MG63 (cell line): ENCODE data around the gene SPRY4. TPM values are rescaled to one million over a fixed set of nuclear protein-coding genes. Genes with fewer than 3 reads are reported as not detected.
"Not testable (repeated sequence)": the region's sequence is repeated elsewhere in the genome, so short reads cannot be mapped to it uniquely, and the experiment has no call there.

Experiments
- DNase-seq: peaks from one replicate; pipeline ENCODE4 v3.0.0-alpha.2; 2020
- H3K27me3 ChIP-seq: fragments of 250-450 bp; sonication (Bioruptor Pico); 2 replicates; pipeline ENCODE4 v1.5.1; 2020; ENCODE audit warnings: mild to moderate bottlenecking, moderate library complexity
- H3K36me3 ChIP-seq: fragments of 250-450 bp; sonication (Bioruptor Pico); 2 replicates; pipeline ENCODE4 v1.5.1; 2020; ENCODE audit warnings: mild to moderate bottlenecking, moderate library complexity
- H3K4me3 ChIP-seq: fragments of 250-450 bp; sonication (Bioruptor Pico); 2 replicates; pipeline ENCODE4 v1.5.1; 2020; ENCODE audit warnings: mild to moderate bottlenecking, moderate library complexity
- H3K9me3 ChIP-seq: fragments of 250-450 bp; sonication (Bioruptor Pico); 2 replicates; pipeline ENCODE4 v1.5.1; 2020; ENCODE audit warnings: mild to moderate bottlenecking, moderate library complexity
- total RNA-seq: library from RNA; depleted of rRNA; stranded (reverse); fragments of >200 nt; shearing (Covaris generic); gene quantifications from 2 replicates; pipeline ENCODE4 v1.2.3, GENCODE V29; 2014; ENCODE audit warnings: low replicate concordance

SPRY4 gene
- total RNA-seq, 1 experiment from 2014 or later, result 3.9 TPM

DNA sequence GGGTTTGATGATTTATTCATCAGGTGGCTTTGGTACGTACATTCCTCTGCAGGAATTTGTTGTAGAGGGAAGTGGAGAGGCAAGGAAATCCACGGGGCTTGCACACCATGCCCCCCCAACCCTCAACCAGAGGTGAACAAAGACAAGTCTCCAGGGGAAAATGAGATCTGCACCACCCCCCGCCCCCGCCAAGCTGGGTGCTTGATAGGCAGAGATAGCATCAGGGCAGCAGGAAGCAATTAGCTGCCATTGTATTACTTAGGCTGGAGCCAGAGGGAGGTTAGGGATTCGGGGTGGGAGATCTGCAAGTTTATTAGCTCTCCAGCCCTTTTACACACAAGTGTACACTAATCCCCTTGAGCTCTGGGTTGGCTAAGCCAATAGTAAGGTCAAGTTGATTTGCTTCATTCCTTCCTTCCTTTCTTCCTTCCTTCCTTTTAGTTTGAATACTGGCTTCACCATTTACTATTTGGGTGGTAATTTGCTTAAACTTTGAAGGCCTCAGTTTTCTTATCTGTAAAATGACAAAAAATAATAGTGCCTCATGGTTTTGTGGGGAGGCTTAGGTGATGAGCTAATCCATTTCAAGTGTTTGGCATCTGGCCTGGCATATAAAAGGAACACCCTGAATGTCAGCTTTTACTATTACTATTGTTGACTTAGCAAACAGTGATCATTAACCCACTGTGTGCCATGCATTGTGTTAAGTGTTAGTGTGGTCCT, 34.1 kb downstream of the SPRY4 start:
- no peaks in the 10 kb centered on the region for H3K27me3 ChIP-seq

DNA sequence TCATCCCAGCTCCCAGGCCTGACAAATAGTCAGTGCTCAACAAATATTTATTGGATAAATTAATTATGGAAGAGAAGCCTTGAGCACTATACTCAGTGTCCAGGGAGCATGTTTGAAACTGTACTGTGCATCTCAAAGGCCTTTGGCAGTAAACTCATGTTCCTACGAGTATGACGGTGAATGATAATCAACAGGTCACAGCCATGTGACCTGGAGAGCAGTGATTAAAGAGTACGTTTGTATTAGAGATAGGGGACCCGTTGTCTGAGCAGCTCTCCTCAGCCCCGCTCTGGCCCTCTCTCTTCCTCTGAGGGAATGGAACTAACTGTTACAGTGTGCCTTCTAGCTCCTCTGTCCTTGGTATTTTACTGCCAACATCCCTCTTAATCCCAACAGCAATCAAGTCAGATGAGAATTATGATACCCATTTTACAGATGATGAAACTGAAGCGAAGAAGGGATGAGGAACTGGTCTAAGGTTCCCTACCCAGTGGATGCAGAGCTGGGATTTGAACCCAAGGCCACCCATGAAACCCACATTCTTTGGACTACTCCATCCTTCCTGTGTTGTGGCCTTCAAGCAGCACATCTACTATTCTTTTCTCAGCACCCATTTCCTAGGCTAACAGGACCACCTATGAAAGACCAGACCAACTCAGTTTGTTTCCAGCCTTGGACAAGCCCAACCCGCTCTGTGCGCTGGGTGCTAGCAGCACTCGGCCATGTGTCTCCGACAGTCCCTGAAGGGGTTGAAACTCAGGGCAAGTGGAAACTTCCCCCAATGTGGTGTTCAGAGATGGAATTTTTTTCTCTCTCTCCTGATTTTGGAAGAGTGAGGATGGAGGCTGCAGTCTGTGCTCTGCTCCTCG, 34.9 kb downstream of the SPRY4 start:
- no peak for DNase-seq

More for the DNA sequence above, 34.1 kb downstream of the SPRY4 start:
- H3K9me3 ChIP-seq, result no peaks in the 10 kb centered on the region
- no peaks in the 10 kb centered on the region for H3K36me3 ChIP-seq
- DNase-seq, result no peak
- no peak overlapping the region for H3K4me3 ChIP-seq

GRCh38 chr5:142287973-142288313, 36.9 kb downstream of the SPRY4 start:
- DNase-seq, result no peak
- H3K27me3 ChIP-seq, result no peaks in the 10 kb centered on the region
- no peaks in the 10 kb centered on the region for H3K36me3 ChIP-seq
- no peaks in the 10 kb centered on the region for H3K9me3 ChIP-seq
- H3K4me3 ChIP-seq, result no peak overlapping the region

More for the DNA sequence above, 34.9 kb downstream of the SPRY4 start:
- Histone ChIP-seq H3K27me3 (no peaks in the 10 kb centered on the region), H3K9me3 (no peaks in the 10 kb centered on the region), H3K4me3 (no peak overlapping the region), H3K36me3 (no peaks in the 10 kb centered on the region)

- no peaks in the 10 kb centered on the region for H3K36me3 ChIP-seq
- H3K9me3 ChIP-seq, result no peaks in the 10 kb centered on the region
- DNase-seq, result no peak
- no peak overlapping the region for H3K4me3 ChIP-seq
- H3K27me3 ChIP-seq, result no peaks in the 10 kb centered on the region
Measured at GRCh38 chr5:142287096-142287972, 37.5 kb downstream of the SPRY4 start.

DNA sequence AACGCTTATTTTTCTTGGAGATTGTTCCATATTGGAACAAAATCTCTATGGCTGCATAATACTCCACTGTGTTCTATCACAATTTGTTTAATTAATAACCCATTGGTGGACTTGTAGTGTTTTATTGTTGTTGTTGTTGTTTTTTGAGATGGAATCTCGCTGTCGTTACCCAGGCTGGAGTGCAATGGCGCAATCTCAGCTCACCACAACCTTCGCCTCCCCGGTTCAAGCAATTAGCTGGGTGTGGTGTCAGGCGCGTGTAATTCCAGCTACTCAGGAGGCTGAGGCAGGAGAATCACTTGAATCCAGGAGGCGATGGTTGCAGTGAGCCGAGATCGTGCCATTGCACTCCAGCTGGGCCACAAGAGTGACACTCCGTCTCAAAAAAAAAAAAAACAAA, 38.7 kb downstream of the SPRY4 start:
- Histone ChIP-seq H3K27me3 (no peaks in the 10 kb centered on the region), H3K36me3 (no peaks in the 10 kb centered on the region), H3K9me3 (no peaks in the 10 kb centered on the region), H3K4me3 (no peak overlapping the region)
- DNase-seq, result no peak

GRCh38 chr5:142283304-142283703, 41.5 kb downstream of the SPRY4 start:
- H3K27me3 ChIP-seq, result no peaks in the 10 kb centered on the region
- no peak overlapping the region for H3K4me3 ChIP-seq
- DNase-seq, result no peak
- H3K36me3 ChIP-seq, result no peaks in the 10 kb centered on the region
- H3K9me3 ChIP-seq, result no peaks in the 10 kb centered on the region

DNA sequence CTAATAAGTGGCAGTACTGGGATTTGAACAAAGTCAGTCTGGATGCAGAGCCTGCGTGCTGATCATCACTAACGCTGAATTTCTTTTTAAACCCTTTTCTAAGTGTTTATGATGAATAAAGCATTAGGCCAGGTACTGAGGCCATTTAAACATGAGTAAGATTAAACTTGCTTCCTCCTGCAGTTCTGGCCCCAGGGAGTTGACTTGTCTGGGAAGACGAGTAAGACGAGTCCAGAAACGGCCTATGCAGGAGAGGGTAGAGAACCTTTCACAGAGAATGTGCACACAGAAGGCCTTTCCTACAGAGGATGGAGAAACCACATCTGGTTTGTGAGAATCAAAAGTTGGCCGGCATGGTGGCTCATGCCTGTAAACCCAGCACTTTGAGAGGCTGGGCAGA, 42.9 kb downstream of the SPRY4 start:
- H3K9me3 ChIP-seq, result no peaks in the 10 kb centered on the region
- DNase-seq, result no peak
- no peaks in the 10 kb centered on the region for H3K27me3 ChIP-seq
- H3K36me3 ChIP-seq, result no peaks in the 10 kb centered on the region
- H3K4me3 ChIP-seq, result no peak overlapping the region

DNA sequence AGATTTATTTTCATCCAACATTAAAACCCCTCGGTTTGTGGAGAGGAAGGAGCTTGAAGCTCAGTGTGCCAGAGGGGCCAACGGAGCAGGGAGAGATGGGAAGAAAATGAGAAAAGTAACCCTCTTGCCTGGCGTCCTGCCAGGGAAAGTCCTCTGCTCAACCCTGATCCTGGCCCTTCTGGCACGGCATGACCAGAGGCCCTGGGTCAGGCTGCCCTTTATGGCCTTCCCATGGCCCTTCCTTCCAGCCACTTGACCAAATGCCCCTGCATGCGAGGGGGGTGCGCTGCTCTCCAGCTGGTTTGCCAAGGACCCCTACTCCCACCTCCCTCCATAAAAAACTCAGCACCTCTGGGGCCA, 43.8 kb downstream of the SPRY4 start:
- no peaks in the 10 kb centered on the region for H3K36me3 ChIP-seq
- no peak for DNase-seq
- H3K9me3 ChIP-seq, result no peaks in the 10 kb centered on the region
- H3K4me3 ChIP-seq, result no peak overlapping the region
- no peaks in the 10 kb centered on the region for H3K27me3 ChIP-seq

DNA sequence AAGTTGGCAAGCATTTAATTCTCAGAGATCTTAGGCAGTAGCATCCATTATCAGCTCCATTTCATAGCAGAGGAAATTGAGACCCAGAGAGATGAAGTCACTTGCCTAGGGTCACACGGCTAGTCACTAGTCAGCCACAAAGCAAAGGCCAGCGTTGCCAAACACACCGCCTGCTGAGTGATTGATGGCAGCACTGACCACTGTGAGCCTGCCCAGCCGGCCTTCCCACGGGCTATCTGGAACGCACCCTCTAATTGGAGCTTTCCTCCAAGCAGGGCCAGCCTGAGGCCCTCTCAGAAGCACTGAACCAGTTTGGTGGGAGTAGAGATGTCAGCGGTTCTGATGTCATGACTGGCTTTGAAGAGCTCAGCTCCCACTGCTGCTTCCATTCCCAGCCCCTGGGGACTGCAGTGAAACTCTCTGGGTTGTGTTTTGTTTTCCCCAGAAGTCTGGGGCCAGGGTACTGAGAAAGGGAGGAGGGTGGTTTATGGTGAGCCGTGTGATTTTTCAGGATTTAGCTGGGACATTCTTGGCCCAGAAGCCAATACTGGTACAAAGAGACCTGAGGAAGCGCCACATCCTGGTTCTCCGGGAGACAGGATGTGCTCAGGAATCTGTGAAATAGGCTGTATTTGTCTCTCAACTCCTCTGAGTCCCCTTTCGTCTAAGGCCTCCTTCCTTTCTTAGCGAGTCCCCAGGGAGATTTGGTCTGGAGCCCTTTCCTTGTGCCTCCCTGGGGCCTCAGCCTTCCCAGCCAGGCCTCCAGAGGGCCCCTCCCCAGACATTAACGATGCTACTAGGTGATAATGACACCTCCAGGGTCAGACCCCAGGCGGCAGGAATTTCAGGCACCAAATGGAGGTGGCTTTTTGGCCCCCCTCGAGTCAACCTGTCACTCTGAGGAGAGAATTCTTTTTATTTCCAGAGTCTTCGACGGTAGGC, 44.5 kb downstream of the SPRY4 start:
- Histone ChIP-seq H3K36me3 (no peaks in the 10 kb centered on the region), H3K27me3 (no peaks in the 10 kb centered on the region), H3K9me3 (no peaks in the 10 kb centered on the region), H3K4me3 (no peak overlapping the region)
- DNase-seq, result peak; percentile 25

DNA sequence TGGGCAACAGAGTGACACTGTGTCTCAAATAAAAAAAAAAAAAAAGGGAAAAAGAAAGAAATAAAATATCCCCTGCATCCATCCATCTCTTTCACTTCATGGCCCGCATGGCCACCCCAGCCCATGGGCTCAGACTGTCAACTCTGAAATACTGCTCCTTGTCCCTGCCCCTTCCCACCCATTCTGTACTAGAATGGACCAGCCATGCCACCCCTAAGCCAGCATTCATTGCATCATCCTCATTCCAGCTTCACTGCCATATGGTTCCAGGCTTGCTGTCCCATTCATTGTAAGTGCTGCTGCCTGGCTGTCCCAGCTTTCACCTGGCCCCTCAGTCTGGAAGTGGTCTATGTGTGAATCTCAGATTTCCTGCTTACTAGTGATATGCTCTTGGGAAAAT, 46.2 kb downstream of the SPRY4 start:
- Histone ChIP-seq H3K36me3 (no peaks in the 10 kb centered on the region), H3K27me3 (no peaks in the 10 kb centered on the region), H3K9me3 (no peaks in the 10 kb centered on the region), H3K4me3 (no peak overlapping the region)
- DNase-seq, result no peak

DNA sequence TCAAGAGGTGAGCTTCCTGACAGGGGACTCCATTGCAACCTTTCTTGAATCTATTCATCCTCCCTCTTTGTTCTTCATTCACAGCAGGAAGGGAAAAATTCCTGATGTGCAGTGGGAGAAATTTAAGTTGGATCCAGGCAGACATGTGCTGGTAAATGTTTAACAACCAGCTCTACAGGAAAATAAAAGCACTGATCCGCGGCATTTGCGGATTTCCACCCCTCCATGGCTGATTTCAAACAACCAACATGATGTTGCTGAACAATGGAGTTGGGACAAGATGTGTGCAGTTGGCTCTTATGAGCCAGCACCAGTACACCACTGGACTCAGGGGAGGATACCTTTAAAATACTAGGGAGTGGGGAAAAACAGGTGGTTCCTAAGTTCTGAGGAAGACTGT, 47.0 kb downstream of the SPRY4 start:
- H3K4me3 ChIP-seq, result no peak overlapping the region
- DNase-seq, result no peak
- no peaks in the 10 kb centered on the region for H3K36me3 ChIP-seq
- H3K9me3 ChIP-seq, result no peaks in the 10 kb centered on the region
- no peaks in the 10 kb centered on the region for H3K27me3 ChIP-seq

GRCh38 chr5:142276517-142276916, 48.3 kb downstream of the SPRY4 start:
- Histone ChIP-seq H3K9me3 (no peaks in the 10 kb centered on the region), H3K27me3 (no peaks in the 10 kb centered on the region), H3K4me3 (no peak overlapping the region), H3K36me3 (no peaks in the 10 kb centered on the region)
- no peak for DNase-seq

DNA sequence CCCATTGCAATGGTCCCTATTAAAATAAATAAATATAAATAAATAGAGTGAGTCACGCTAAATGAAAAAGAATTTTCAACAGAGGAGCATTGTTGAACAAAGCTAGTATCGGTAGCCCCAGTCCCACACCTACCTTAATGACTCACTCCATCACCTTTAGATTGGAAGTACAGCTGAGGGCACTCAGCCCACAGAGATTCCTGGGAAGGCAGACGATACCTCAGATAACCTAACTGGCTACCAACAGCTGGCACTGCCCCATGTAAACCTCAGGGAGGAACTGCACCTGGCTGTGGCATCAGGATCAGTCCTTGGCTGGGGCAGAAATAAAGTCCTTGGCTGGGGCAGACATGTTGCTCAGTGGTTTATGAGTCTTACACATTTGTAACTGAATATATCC, 49.3 kb downstream of the SPRY4 start:
- no peaks in the 10 kb centered on the region for H3K36me3 ChIP-seq
- no peak overlapping the region for H3K4me3 ChIP-seq
- DNase-seq, result no peak
- no peaks in the 10 kb centered on the region for H3K27me3 ChIP-seq
- no peaks in the 10 kb centered on the region for H3K9me3 ChIP-seq

GRCh38 chr5:142272596-142272995, 52.2 kb downstream of the SPRY4 start:
- not testable (repeated sequence) for DNase-seq, H3K36me3 ChIP-seq, H3K27me3 ChIP-seq, H3K4me3 ChIP-seq, H3K9me3 ChIP-seq

DNA sequence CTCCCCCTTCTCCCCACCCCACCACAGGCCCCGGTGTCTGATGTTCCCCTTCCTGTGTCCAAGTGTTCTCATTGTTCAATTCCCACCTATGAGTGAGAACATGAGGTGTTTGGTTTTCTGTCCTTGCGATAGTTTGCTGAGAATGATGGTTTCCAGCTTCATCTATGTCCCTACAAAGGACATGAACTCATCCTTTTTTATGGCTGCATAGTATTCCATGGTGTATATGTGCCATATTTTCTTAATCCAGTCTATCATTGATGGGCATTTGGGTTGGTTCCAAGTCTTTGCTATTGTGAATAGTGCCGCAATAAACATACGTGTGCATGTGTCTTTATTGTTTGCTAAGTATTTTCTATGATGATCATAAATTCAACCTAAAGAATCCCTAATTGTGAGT, 60.7 kb downstream of the SPRY4 start:
- H3K27me3 ChIP-seq, DNase-seq, H3K36me3 ChIP-seq, H3K4me3 ChIP-seq, H3K9me3 ChIP-seq: not testable (repeated sequence)

GRCh38 chr5:142263346-142263745, 61.5 kb downstream of the SPRY4 start:
- Histone ChIP-seq H3K4me3 (no peak overlapping the region), H3K9me3 (no peaks in the 10 kb centered on the region), H3K27me3 (no peaks in the 10 kb centered on the region), H3K36me3 (no peaks in the 10 kb centered on the region)
- no peak for DNase-seq
